ENCODE measurements around the gene CCR6.

DNA sequence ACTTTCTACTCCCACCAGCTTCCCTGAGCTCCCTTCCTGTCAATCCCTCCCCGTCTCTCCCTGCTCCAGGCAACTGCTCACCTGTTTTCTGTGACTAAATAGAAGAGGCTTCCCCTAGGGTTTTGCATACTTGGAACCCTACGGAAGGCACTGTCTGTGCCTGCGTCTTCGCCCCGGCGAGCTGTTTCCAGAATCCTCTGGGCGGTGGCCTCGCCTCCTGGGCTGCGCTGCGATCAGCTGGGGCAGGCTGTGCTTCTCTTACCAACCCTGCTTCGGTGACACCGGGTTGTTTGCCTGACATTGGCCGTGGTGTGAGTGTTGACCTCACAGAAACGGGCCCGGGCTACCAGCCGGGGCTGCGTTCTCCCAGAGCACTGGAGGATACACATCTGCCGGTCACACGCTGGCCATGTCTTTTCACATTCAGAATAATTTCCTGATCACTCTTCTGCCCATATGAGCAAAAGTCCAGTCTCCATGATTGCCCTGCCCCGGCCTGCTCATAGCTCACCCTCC, 29.4 kb upstream of the CCR6 start:
- TF ChIP-seq EP300 (IDR thresholded peaks at IDR 0.05), result no peak
- TF ChIP-seq, protein P1, sequence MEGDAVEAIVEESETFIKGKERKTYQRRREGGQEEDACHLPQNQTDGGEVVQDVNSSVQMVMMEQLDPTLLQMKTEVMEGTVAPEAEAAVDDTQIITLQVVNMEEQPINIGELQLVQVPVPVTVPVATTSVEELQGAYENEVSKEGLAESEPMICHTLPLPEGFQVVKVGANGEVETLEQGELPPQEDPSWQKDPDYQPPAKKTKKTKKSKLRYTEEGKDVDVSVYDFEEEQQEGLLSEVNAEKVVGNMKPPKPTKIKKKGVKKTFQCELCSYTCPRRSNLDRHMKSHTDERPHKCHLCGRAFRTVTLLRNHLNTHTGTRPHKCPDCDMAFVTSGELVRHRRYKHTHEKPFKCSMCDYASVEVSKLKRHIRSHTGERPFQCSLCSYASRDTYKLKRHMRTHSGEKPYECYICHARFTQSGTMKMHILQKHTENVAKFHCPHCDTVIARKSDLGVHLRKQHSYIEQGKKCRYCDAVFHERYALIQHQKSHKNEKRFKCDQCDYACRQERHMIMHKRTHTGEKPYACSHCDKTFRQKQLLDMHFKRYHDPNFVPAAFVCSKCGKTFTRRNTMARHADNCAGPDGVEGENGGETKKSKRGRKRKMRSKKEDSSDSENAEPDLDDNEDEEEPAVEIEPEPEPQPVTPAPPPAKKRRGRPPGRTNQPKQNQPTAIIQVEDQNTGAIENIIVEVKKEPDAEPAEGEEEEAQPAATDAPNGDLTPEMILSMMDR (IDR thresholded peaks at IDR 0.05), result no peak
- no peak for TF ChIP-seq POLR2AphosphoS5 (IDR thresholded peaks at IDR 0.05)

Data from sigmoid colon (tissue), 4 donors.